Mesothelial cell of epicardium (in vitro differentiated cells): ENCODE data around the gene XDH. TPM values are rescaled to one million over a fixed set of nuclear protein-coding genes. Genes with fewer than 3 reads are reported as not detected.

ENCODE experiments used
- DNase-seq, 2 experiments: peaks; one replicate each; pipeline ENCODE4 v3.0.0; 2021; ENCODE audit warnings: low spot score in 2 of 2; ENCODE audit not compliant: unreplicated experiment in 2 of 2
- H3K27ac Mint-ChIP-seq: 2 replicates; pipeline ENCODE4 v1.8.0; 2021; ENCODE audit warnings: mixed read lengths
- H3K27me3 Mint-ChIP-seq: 2 replicates; pipeline ENCODE4 v1.8.0; 2021; ENCODE audit warnings: low read depth, mixed read lengths
- H3K36me3 Mint-ChIP-seq: 2 replicates; pipeline ENCODE4 v1.8.0; 2021; ENCODE audit warnings: mixed read lengths
- H3K4me1 Mint-ChIP-seq: 2 replicates; pipeline ENCODE4 v1.8.0; 2021; ENCODE audit warnings: mixed read lengths
- H3K4me3 Mint-ChIP-seq: 2 replicates; pipeline ENCODE4 v1.8.0; 2021; ENCODE audit warnings: mild to moderate bottlenecking, moderate library complexity, mixed read lengths
- H3K9me3 Mint-ChIP-seq: 2 replicates; pipeline ENCODE4 v1.8.0; 2021; ENCODE audit warnings: mixed read lengths
- total RNA-seq: library from RNA; stranded (reverse); gene quantifications from 3 replicates; pipeline ENCODE4 v1.2.1, GENCODE V29; 2021
- TF ChIP-seq, protein P1 (sequence below): fragments of 200-600 bp; sonication (generic); IDR thresholded peaks from one replicate; pipeline ENCODE4 v1.5.0; 2021; ENCODE audit warnings: antibody characterized with exemption; ENCODE audit not compliant: unreplicated experiment

Gene XDH
- total RNA-seq, 1 donor from 2014 or later: 3.9 TPM

DNA sequence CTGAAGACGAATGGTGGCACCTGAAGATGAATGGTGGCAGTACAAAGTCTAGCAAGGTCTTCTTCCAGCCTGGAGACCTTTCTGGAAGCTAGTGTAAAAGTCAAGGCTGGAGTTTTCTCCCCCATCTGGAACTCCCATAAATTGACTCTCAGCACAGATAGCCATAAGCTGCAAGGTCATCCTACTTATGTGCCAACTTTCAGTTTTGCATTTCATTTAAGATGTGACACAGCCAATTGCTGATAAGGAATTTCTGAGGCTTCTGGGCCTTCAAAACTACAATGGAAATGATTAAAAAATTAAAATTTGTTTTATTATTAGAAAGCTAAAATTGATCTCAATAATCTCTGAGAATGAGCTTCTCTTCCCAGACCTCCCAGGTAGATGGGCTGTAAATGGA, 10.2 kb downstream of the XDH start:
- H3K36me3 Mint-ChIP-seq: no peaks in the 10 kb centered on the region
- TF ChIP-seq, protein P1, sequence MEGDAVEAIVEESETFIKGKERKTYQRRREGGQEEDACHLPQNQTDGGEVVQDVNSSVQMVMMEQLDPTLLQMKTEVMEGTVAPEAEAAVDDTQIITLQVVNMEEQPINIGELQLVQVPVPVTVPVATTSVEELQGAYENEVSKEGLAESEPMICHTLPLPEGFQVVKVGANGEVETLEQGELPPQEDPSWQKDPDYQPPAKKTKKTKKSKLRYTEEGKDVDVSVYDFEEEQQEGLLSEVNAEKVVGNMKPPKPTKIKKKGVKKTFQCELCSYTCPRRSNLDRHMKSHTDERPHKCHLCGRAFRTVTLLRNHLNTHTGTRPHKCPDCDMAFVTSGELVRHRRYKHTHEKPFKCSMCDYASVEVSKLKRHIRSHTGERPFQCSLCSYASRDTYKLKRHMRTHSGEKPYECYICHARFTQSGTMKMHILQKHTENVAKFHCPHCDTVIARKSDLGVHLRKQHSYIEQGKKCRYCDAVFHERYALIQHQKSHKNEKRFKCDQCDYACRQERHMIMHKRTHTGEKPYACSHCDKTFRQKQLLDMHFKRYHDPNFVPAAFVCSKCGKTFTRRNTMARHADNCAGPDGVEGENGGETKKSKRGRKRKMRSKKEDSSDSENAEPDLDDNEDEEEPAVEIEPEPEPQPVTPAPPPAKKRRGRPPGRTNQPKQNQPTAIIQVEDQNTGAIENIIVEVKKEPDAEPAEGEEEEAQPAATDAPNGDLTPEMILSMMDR: no peak
- H3K4me1 Mint-ChIP-seq: peaks cover 3% of the 10 kb centered on the region
- H3K27ac Mint-ChIP-seq: no peak overlapping the region
- H3K4me3 Mint-ChIP-seq: no peak overlapping the region
- peaks cover under 1% of the 10 kb centered on the region for H3K27me3 Mint-ChIP-seq
- peaks cover 5% of the 10 kb centered on the region for H3K9me3 Mint-ChIP-seq
- no peak for DNase-seq

DNA sequence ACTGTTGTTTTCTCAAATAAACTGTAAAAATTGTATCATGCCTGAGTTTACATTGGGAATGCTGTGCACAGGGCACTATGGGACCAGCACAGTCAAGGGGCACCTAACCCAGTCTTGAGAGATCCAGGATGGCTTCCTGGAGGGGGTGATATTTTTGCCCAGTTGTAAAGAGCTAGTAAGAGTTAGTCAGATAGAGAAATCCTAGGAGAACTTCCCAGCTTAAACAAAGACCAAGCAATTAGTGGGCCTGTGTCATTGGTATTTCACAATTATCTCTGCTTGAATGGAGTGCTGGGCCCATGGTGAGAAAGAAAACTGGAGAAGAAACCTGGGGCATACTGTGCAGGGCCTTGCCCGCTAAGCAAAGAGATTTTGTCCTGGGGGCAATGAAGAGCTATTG, 12.2 kb downstream of the XDH start:
- Mint-ChIP-seq H3K4me1 (peaks cover 3% of the 10 kb centered on the region), H3K27me3 (no peaks in the 10 kb centered on the region), H3K27ac (no peak overlapping the region), H3K9me3 (no peaks in the 10 kb centered on the region), H3K4me3 (no peak overlapping the region), H3K36me3 (no peaks in the 10 kb centered on the region)
- DNase-seq: no peak
- TF ChIP-seq, protein P1: no peak

DNA sequence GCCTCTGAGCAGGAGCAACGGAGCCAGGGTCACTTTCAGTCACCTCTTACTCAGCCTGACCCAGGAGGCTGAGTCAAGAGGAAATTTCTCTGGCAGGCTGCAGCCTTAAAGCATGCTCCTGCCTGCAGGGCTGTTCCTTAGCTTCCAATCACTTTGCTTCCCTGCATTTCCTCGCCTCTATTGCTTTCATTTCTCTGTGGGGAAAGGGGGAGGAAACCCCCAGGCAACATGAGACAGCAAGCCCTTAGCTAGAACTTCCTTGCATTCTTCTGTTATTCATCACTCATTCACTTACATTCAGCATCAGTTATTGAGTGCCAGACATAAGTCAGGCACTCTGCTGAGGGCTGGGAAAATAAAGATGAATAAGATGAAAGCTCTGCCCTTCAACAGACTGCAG, 13.0 kb downstream of the XDH start:
- TF ChIP-seq, protein P1: no peak
- Mint-ChIP-seq H3K36me3 (no peaks in the 10 kb centered on the region), H3K4me3 (no peak overlapping the region), H3K9me3 (no peaks in the 10 kb centered on the region), H3K27ac (no peak overlapping the region), H3K4me1 (peaks cover 3% of the 10 kb centered on the region), H3K27me3 (no peaks in the 10 kb centered on the region)
- no peak for DNase-seq

DNA sequence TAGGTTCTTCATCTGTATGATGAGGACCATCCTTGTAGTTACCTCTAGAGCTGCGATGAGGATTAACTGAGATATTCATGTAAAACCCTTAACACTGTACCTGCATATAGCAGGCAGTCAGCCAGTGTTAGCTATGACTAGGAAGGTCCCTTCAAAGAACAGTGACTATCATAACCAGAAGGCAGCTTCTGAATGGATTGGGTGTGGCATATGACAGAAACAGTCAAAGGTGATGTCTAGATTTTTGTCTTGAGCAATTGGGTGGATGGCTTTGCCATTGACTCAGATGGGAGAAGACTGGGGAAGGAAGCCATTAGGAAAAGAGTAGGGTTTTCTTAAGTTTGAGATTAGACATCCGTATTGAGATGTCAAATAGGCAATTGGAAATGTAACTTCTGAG, 15.7 kb downstream of the XDH start:
- no peaks in the 10 kb centered on the region for H3K36me3 Mint-ChIP-seq
- no peak for DNase-seq
- no peak overlapping the region for H3K27ac Mint-ChIP-seq
- H3K27me3 Mint-ChIP-seq: no peaks in the 10 kb centered on the region
- no peaks in the 10 kb centered on the region for H3K9me3 Mint-ChIP-seq
- no peak overlapping the region for H3K4me3 Mint-ChIP-seq
- peaks cover 3% of the 10 kb centered on the region for H3K4me1 Mint-ChIP-seq
- TF ChIP-seq, protein P1: no peak

DNA sequence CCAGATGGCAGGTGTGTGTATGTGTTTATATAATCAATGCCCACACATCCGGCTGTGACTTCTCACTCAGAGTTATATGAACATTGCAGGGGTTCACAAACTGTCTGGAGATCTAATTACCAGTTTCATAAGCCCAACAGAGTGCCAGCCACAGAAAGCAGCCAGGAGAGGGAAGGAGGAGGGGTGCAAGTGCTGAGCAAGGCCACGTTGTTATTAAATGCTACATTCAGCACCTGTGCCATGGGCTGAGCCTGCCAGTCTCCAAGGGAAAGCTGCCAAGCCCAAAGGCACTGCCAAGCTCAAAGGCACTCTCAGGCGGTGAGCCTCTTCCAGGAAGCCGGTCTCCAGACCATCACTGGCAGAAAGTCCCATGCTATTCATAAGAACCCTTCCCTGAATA, 17.4 kb downstream of the XDH start:
- Mint-ChIP-seq H3K9me3 (peaks cover 10% of the 10 kb centered on the region), H3K27ac (no peak overlapping the region), H3K4me3 (no peak overlapping the region), H3K27me3 (no peaks in the 10 kb centered on the region), H3K4me1 (peaks cover 3% of the 10 kb centered on the region), H3K36me3 (no peaks in the 10 kb centered on the region)
- DNase-seq: no peak
- TF ChIP-seq, protein P1: no peak

DNA sequence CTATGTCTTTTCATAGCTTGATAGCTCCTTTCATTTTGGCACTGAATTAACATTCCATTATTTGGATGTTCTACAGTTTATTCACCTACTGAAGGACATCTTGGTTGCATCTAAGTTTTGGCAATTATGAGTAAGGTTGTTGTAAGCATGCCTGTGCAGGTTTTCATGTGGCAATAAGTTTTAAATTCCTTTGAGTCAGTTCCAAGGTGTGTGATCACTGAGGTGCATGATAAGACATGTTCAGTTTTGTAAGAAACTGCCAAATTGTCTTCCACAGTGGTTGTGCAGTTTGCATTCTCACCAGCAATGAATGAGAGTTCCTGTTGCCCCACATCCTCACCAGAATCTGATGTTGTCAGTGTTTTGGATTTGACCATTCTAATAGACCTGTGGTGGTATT, 24.2 kb downstream of the XDH start:
- Mint-ChIP-seq H3K36me3 (no peaks in the 10 kb centered on the region), H3K9me3 (peaks cover 13% of the 10 kb centered on the region), H3K4me3 (no peak overlapping the region), H3K27ac (no peak overlapping the region), H3K27me3 (no peaks in the 10 kb centered on the region), H3K4me1 (no peaks in the 10 kb centered on the region)
- no peak for DNase-seq
- TF ChIP-seq, protein P1: no peak
